ENCODE data around the gene DDX1. TPM values are rescaled to one million over a fixed set of nuclear protein-coding genes. Genes with fewer than 3 reads are reported as not detected.

Gene DDX1
- total RNA-seq, 2 donors from 2014 or later: 89.2 to 91.6 TPM

DNA sequence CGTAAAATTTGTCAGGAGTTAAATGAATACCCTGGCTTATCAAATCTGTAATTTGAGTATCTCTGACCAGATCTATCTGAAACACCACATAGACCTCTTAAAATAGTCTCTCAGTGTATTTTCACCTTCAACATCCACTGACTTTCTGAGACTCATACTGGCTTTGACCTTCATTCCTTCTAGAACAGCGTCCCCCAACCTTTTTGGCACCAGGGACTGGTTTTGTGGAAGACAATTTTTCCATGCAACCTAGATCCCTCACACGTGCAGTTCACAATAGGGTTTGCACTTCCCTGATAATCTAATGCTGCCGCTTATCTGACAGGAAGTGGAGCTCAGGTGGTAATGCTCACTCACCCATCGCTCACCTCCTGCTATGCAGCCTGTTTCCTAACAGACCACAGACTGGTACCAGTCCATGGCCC, 33.8 kb upstream of the DDX1 start:
- H3K4me1 Mint-ChIP-seq (ENCODE audit: low read depth in 2 of 2): peaks cover 25 to 30% of the 10 kb centered on the region in 2 donors
- no peaks in the 10 kb centered on the region for H3K9me3 Mint-ChIP-seq
- ATAC-seq: no peak
- H3K4me3 Mint-ChIP-seq: no peak overlapping the region
- H3K27ac Mint-ChIP-seq: no peak overlapping the region
- peaks cover 3 to 4% of the 10 kb centered on the region in 2 donors for H3K27me3 Mint-ChIP-seq
- DNase-seq (ENCODE audit: low spot score): no peak
- H3K36me3 Mint-ChIP-seq: no peaks in the 10 kb centered on the region

DNA sequence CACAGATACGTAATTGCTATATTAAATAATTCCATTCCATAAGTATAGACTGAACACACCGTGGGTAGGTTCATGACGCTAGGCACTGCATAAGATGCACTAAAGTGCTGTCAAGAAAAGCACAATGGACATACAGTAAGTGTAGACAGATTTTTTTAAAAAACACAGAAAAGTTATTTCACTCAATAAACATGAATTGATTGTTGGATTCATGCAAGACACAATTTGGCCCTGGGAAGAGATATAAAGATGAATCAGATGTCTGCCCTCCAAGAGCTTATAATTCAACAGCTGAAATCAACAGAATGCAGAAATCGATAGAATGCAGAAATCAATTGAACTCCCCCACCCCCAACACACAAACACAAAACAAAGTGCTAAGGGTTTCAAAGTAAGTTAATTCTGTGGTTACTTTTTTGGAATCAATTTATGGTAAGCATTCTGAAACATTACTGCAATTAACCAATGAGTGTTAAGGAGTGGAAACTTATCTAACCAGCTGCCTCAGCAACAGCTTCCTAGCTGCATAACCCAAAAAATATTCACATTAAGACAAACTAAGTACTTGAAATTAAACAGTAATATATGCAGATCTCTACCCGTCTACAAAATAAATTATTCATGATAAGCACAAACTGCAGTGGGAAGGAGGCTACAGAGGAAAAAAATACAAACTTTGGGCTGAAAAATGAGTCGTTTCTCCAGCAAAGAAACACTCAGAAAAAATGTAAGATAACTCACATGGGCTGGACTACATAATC, 32.1 kb upstream of the DDX1 start:
- peaks cover 25 to 31% of the 10 kb centered on the region in 2 donors for H3K4me1 Mint-ChIP-seq (ENCODE audit: low read depth in 2 of 2)

DNA sequence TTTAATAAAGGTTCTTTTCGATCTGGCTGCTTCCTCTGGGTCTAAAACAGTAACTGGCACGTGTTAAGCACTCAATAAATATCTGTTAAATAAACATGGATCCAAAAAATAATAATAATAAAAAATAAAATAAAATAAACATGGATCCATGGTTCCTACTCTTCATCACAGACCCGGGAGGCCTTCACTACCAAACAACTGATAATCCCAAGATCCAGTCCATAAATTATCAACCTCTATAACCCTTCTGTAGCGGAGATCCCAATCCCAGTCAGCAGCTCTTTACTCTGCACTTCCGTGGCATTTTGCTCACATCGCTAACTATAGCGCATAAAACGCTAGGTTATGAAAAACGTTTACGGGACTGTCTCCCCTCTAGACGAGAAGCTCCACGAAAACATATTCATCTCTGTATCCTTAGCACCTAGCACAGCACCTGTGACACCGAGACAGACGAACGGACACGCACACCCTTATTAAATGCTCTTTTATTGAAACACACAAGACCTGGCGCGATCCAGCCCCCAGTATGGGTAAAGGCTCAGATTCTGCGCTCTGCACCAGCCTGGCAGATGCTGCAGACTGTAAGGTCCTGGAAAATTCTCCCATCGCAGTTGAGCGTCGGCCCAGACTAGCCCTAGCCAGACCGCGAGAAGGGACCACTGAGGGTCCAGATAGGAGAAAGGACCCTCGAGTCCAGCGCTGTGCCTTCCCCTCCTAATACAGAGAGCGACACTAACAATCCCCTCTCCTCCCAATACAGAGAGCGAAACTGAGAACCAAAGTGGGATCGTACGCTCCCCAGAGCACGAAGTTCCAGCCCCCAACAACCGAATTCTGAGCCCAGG, 31.3 kb upstream of the DDX1 start:
- DNase-seq (ENCODE audit: low spot score): no peak
- no peaks in the 10 kb centered on the region for H3K36me3 Mint-ChIP-seq
- peak overlapping the region; percentile 90 to 91 for H3K27ac Mint-ChIP-seq
- H3K4me3 Mint-ChIP-seq: peak overlapping the region; percentile 95
- no peaks in the 10 kb centered on the region for H3K9me3 Mint-ChIP-seq
- peak; percentile 61 to 73 for ATAC-seq
- peaks cover 19 to 28% of the 10 kb centered on the region in 2 donors for H3K27me3 Mint-ChIP-seq
- peaks cover 25 to 28% of the 10 kb centered on the region in 2 donors for H3K4me1 Mint-ChIP-seq (ENCODE audit: low read depth in 2 of 2)

More for the DNA sequence above, 32.1 kb upstream of the DDX1 start:
- Mint-ChIP-seq H3K9me3 (no peaks in the 10 kb centered on the region), H3K27me3 (peaks cover 16 to 19% of the 10 kb centered on the region in 2 donors), H3K36me3 (no peaks in the 10 kb centered on the region), H3K27ac (peak overlapping the region in 1 of 2 donors; percentile 91), H3K4me3 (peak overlapping the region; percentile 95)
- no peak for DNase-seq (ENCODE audit: low spot score)
- no peak for ATAC-seq

DNA sequence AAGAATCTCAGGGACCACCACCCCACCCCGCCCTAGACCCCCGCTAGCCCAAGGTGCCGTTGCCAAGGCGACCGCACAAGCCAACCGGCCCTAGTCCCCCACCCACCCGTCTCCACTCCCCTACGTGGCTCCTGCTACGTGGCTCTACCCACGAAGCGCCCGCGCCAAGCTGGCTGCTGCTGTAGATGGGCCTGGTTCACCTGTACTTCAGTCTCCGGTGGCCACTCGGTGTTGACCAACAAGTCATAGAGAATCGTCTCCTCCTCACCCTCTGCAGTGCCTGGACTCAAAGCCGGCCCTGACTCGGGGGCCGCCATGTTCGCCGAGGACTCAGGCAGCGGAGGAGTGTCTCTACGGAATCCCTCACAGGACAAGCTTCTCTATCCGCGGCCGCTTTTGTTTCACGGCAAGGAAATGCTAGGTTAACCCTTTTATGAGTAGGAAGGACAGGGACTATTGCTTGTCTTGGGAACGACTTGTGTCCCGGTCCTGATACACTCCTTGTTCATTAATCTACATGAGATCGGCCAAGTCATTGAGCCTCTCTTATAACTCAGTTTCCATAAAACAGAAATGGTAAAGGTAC, 30.6 kb upstream of the DDX1 start, which contains the start of gene NBAS:
Gene NBAS, minus strand, starts transcription at position 347 of the 586 bp plus-strand sequence. Its CDS starts 30 bp downstream, at position 317.
- ATAC-seq (peak; percentile 89 to 92), DNase-seq (ENCODE audit: low spot score) (peak; percentile 77)
- Mint-ChIP-seq H3K4me3 (peak within 1 kb of the TSS; percentile 95), H3K9me3 (no peaks in the 10 kb centered on the region), H3K27me3 (peaks cover 19 to 31% of the 10 kb centered on the region in 2 donors), H3K36me3 (no peaks in the 10 kb centered on the region), H3K27ac (peak within 1 kb of the TSS; percentile 90 to 91), H3K4me1 (ENCODE audit: low read depth in 2 of 2) (peaks cover 21 to 28% of the 10 kb centered on the region in 2 donors)

DNA sequence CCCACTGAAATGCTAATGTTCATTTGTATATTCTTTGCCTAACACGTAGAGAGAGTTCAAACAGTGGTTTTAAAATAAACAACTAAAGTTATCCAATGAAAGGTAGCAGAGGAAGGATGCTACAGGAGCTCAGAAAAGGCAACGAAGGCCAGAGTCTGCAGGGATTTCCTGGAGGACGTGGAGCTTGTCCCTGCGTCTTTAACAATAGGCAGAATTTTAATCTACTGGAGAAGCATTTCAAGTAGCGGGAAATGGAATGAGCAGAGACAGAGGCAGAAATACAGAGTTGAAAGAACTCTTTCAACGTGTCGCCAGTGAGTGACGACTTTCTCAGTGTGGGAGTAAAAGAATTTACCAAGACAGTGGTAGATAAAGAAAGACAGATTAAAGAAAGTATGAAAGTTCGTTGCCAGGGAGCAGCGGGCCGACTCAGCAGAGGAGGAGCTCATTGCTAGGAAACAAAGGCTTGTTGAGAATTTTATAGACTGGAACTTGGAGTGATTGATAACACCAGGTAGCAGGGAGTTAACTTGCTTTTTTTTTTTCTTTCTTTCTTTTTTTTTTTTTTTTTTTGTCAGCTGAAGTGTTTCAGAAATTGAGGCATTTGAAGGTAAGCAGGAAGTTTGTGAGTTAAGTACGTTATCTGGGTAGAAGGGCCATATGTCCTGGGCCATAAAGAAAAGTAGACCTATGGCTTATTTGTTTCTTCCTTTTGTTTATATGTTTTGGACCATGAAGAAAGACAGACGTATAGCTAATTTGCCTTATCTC, 29.9 kb upstream of the DDX1 start:
- Mint-ChIP-seq H3K9me3 (no peaks in the 10 kb centered on the region), H3K4me1 (ENCODE audit: low read depth in 2 of 2) (peaks cover 21 to 28% of the 10 kb centered on the region in 2 donors), H3K27ac (peak overlapping the region; percentile 90 to 91), H3K36me3 (no peaks in the 10 kb centered on the region), H3K27me3 (peaks cover 19 to 31% of the 10 kb centered on the region in 2 donors), H3K4me3 (peak overlapping the region; percentile 95)
- ATAC-seq (peak in 1 of 2 donors; percentile 25), DNase-seq (ENCODE audit: low spot score) (no peak)

DNA sequence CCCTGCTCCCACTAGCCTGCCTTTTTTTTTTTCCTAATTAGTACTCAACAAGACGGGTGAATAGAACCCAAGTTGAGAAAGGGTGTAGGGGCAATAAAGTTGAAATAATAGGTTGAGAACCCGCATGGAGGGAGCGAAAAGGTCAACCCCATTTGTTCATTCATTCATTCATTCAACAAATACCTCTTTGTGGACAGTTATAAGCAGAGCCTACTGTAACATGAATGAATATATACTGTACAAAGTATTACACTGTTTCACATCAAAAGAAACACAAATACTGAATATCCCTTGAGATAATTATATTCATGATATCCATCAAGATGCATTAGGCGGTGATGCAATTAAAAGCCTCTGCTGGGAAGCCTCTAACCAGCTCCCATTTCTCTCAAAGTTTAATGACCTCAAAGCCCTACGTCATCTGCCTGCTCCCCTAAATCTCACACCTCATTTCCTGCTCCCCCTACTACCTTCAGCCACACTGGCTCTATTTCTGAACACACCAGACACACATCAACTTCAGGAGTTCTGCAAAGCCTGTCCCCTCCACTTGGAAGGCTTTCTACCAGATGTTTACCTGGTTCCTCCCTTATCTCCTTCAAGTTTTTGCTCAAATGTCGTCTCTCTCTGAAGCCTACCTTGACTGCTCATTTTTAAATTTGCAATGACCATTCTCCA, 29.2 kb upstream of the DDX1 start:
- H3K27ac Mint-ChIP-seq: peak overlapping the region; percentile 90 to 91
- H3K4me3 Mint-ChIP-seq: peak overlapping the region; percentile 95
- peaks cover 21 to 28% of the 10 kb centered on the region in 2 donors for H3K4me1 Mint-ChIP-seq (ENCODE audit: low read depth in 2 of 2)
- H3K27me3 Mint-ChIP-seq: peaks cover 19 to 31% of the 10 kb centered on the region in 2 donors
- DNase-seq (ENCODE audit: low spot score) (no peak), ATAC-seq (no peak)
- no peaks in the 10 kb centered on the region for H3K36me3 Mint-ChIP-seq
- no peaks in the 10 kb centered on the region for H3K9me3 Mint-ChIP-seq

DNA sequence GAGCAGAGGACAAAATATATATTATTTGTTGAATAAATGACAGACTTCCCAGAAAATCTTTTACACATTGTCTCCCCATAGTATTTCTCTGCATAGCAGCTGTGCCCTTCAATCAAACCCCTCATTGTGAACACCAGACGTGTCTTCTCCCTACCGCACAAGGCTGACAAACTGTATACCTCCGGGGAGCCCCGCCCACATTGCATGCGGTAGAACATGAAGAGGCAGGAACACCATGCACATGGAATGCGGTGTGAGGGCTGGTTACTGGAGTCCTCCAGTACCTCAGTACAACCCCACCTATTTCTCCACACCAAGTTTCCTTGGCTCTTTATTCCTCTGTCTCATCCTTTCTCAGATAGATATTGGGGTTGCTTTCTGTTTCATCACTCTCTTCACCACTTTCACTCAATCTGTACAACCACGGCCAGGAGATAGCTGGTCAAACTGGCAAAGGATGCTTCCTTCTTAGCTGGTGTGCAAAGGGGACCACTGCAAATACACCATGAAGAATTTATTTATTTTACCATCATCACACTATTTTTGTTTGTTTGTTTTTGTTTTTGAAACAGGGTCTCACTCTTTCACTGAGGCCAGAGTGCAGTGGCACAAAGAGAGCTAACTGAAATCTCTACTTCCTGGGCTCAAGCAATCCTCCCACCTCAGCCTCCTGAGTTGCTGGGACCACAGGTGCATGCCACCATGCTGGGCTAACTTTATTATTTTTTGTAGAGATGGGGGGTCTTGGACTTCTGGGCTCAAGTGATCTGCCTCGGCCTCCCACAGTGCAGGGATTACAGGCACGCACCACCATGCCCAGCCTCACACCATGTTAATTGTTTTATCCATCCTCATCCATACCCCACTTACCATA, 28.2 kb upstream of the DDX1 start:
- Mint-ChIP-seq H3K27me3 (peaks cover 22 to 37% of the 10 kb centered on the region in 2 donors), H3K4me1 (ENCODE audit: low read depth in 2 of 2) (peaks cover 21 to 23% of the 10 kb centered on the region in 2 donors), H3K36me3 (no peaks in the 10 kb centered on the region), H3K4me3 (no peak overlapping the region), H3K9me3 (no peaks in the 10 kb centered on the region), H3K27ac (no peak overlapping the region)
- no peak for DNase-seq (ENCODE audit: low spot score)
- no peak for ATAC-seq

DNA sequence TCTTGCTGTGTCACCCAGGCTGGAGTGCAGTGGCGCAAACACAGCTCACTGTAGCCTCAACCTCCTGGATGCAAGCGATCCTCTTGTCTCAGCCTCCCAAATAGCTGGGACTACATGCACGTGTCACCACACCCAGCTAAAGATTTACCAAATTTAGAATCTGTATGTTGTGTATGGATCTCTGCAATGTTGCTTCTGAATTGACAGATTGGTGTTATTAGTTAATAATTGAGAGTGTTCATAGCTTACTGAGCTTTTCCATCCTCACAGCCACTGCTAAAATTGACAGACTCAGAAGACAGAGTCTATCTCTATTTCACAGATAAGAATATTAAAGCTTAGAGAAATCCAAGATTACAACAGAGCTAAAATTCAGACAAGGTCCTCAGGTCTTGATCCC, 26.3 kb upstream of the DDX1 start:
- Mint-ChIP-seq H3K9me3 (no peaks in the 10 kb centered on the region), H3K4me3 (no peak overlapping the region), H3K27ac (no peak overlapping the region), H3K27me3 (peaks cover 30 to 49% of the 10 kb centered on the region in 2 donors), H3K36me3 (no peaks in the 10 kb centered on the region), H3K4me1 (ENCODE audit: low read depth in 2 of 2) (peaks cover 12 to 15% of the 10 kb centered on the region in 2 donors)
- DNase-seq (ENCODE audit: low spot score) (no peak), ATAC-seq (no peak)

DNA sequence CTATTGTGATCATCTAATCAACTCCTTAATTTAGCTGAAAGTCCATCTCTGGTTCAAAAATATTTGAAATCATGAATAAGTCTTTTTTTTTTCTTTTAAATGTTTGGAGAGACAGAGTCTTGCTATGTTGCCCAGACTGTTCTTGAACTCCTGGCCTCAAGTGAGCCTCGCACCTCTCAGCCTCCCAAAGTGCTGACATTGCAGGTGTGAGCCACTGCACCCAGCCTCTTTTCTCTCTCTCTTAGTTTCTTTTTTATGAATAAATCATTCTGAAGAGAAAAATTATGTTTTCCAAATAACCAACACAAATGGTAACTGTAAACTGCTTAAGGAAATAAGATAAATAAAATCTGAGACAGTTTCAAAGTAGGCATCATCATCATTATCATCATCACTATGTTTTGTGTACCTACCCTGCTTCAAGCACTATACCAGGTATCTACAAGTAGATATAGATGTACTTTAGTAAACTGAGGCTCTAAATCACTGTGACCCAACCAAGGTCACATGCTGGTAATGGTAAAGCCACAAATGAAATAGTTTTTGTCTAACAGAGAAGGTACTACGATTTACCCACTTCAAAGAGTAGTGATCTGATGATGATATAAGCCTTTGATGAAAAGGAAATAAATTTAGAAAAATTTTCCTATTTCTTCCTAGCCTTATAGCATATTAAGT, 25.5 kb upstream of the DDX1 start:
- peaks cover 9 to 12% of the 10 kb centered on the region in 2 donors for H3K4me1 Mint-ChIP-seq (ENCODE audit: low read depth in 2 of 2)
- H3K9me3 Mint-ChIP-seq: no peaks in the 10 kb centered on the region
- DNase-seq (ENCODE audit: low spot score) (no peak), ATAC-seq (no peak)
- H3K4me3 Mint-ChIP-seq: no peak overlapping the region
- no peaks in the 10 kb centered on the region for H3K36me3 Mint-ChIP-seq
- H3K27ac Mint-ChIP-seq: no peak overlapping the region
- H3K27me3 Mint-ChIP-seq: peaks cover 30 to 49% of the 10 kb centered on the region in 2 donors

DNA sequence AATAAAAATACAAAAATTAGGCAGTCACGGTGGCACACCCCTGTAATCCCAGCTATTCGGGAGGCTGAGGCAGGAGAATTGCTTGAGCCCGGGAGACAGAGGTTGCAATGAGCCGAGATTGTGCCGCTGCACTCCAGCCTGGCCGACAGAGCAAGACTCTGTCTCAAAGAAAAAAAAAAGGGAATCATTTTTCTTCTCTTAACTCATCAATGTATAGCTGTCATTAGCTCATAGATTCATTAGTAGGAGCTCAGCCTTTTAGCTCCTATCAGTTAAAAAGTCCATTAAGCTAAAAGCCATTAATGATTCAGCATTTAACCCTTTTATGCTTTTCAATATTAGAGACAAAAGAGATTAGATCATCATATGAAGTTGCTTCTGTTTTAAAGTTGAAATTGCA, 24.8 kb upstream of the DDX1 start:
- H3K4me3 Mint-ChIP-seq: no peak overlapping the region
- no peak overlapping the region for H3K27ac Mint-ChIP-seq
- no peak for ATAC-seq

DNA sequence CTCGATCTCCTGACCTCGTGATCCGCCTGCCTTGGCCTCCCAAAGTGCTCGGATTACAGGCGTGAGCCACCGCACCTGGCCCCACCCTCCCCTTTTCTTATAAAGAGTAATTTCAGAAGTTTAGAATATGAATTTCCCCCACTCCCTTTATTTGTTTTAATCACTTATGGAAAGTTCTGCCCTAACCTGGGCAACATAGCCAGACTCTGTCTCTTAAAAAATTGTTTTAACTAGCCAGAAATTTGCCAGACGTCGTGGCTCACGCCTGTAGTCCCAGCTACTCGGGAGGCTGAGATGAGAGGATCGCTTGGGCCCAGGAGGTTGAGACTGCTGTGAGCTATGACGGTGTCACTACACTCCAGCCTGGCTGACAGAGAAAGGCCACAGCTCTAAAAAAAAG, 22.8 kb upstream of the DDX1 start:
- no peaks in the 10 kb centered on the region for H3K36me3 Mint-ChIP-seq
- DNase-seq (ENCODE audit: low spot score) (no peak), ATAC-seq (no peak)
- H3K27me3 Mint-ChIP-seq: peaks cover 22 to 36% of the 10 kb centered on the region in 2 donors
- no peak overlapping the region for H3K27ac Mint-ChIP-seq
- H3K4me1 Mint-ChIP-seq (ENCODE audit: low read depth in 2 of 2): no peaks in the 10 kb centered on the region
- H3K9me3 Mint-ChIP-seq: no peaks in the 10 kb centered on the region
- H3K4me3 Mint-ChIP-seq: no peak overlapping the region

More for the DNA sequence above, 24.8 kb upstream of the DDX1 start:
- Mint-ChIP-seq H3K4me1 (ENCODE audit: low read depth in 2 of 2) (peaks cover 3 to 5% of the 10 kb centered on the region in 2 donors), H3K9me3 (no peaks in the 10 kb centered on the region), H3K36me3 (no peaks in the 10 kb centered on the region), H3K27me3 (peaks cover 30 to 49% of the 10 kb centered on the region in 2 donors)
- no peak for DNase-seq (ENCODE audit: low spot score)

All from natural killer cell treated with Interleukin-12 subunit alpha and Interleukin-12 subunit beta and Interleukin-15 and Interleukin-18, amount 100 ng/mL, for 72 hours (primary cell).